GM18858 (cell line): Measurements from ENCODE around the gene LCK.

Source experiments
- ATAC-seq: cut with Tn5 transposase; IDR thresholded peaks from one replicate; pipeline ENCODE4 v1.9.1; 2021; ENCODE audit not compliant: unreplicated experiment

Gene LCK

DNA sequence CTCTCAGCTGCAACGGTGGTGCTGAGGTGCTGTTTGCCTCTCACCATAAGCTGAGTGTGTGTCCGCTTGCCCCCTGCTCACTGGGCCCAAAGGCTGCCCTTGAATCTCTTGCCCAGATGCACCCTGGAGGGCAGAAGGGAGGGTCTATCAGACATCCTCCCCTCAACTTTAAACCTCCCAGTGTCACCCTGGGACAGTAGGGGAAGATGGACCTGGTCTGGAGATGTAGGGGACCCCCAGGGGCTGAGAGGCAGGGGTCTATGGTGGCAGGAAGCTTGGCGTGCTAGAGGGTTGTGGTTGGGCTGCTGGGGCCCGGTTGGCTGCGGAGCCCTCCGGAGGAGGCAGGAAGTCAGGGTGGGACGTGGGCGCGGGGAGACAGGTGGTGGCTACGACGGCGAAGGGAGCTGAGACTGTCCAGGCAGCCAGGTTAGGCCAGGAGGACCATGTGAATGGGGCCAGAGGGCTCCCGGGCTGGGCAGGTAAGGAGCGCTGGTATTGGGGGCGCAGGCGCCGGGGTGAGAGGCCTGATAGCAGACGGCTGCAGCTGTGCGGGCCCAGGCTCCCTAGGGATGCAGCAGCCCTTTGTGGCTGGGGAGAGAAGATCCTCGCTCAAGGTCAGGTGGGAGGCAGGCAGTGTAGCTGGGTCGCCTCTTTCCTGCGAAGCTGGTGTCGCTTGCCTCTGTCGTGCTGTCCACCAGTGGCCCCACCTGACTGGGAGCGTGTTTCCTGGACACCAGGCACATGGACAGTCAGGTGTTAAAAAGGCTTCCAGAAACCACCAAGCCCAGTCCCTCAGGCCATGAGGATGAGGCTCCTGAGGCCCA is at the start of gene LCK:
TSS of gene LCK (plus strand) at position 373 of the 824 bp plus-strand sequence. CDS start 23,065 bp downstream, outside the sequence.
- ATAC-seq, result no peak

DNA sequence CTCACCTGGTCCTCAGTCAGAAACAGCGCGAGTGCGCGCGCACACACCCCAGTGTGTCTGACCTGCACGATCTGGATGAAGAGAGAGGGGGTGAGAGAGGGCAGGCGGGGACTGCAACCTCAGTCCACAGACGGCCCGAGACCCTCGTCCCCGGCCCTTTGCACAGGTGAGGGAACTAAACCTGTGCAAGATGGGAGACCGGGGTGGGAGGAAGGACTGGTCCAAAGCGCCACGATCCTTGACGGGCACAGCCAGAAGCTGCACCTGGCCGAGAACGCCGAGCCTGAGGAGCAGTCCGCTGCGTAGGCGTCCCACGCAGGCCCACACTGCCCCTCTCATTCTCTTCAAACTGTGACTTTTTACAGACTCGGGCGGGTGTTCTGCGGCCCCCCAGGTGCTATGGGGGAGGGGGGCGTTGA is 46.1 kb upstream of the LCK start:
- ATAC-seq, result no peak

DNA sequence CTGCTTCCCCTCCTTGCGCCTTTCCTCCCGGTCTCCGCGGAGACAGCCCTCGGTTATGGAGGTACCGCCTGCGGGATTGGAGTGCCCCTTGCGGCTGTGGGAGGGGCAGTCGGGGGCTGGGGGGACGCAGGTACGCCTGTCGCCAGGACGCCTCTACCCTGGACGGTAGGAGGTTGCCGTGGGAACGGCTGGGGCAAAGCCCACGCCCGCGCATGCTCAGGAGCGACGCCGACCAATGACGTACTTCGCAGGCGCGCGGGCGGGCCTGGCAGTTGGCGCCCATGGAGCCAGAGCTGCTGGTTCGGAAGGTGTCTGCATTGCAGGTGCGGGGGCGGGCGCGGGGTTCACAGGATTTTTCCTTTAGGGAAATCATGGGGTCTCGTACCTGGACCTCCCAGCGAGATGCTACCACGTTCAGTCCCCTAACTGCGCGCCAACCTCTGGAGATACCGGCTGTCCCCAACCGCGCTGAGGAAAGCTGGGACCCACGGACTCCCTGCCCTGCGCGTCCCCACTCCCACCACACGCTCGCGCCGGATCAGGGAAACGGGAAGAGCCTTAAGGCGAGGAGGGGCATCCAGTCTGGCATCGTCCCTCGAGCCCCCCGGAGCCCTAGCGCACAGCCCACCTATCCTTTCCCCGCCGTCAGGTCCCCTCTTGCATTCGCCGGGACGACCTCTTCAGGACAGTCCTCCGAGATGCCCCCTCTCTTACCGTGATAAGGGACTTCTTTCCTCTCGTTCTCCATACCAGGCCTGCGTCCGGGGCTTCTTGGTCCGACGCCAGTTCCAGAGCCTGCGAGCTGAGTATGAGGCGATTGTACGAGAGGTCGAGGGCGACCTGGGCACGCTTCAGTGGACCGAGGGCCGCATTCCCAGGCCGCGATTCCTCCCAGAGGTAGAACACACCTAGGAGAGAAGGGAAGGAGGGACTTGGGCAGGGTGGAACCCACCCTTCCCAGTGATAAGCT is 45.4 kb upstream of the LCK start, which contains the start of gene IQCC:
TSS of gene IQCC (plus strand) at position 271 of the 970 bp plus-strand sequence. CDS start at position 282, 11 bp downstream.
- no peak for ATAC-seq

DNA sequence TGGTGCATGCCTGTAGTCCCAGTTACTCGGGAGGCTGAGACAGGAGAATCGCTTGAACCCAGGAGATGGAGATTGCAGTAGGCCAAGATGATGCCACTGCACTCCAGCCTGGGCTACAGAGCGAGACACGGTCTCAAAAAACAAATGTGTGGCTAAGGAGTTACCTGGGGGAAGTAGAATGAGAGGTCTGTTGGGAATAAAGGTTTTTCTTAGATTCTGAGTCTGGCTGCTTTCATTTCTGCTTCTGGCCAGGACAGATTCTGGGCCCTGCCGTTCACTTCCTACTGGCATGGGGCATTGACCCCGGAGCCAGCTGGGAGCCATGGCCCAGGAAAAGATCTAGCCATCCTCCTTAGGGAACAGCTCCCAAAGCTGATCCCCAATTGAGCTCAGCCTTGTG is 42.6 kb upstream of the LCK start:
- ATAC-seq, result no peak

DNA sequence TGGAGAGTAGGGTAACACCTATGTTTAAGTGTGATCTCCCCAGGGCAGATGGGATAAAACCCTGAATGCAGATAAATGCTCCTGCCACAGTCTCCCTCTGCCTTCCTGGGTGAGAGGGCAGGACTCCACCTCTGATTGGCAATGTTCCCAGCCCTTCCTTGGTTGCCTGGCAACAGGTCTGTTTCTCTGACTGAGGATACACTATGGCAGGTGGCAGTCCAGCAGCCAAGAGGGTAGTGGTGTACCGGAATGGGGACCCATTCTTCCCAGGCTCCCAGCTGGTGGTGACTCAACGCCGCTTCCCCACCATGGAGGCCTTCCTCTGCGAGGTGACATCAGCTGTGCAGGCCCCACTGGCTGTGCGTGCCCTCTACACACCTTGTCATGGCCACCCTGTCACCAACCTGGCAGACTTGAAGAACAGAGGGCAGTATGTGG is 42.2 kb upstream of the LCK start, which contains the start of gene DCDC2B:
TSS of gene DCDC2B (plus strand) at position 199 of the 438 bp plus-strand sequence. CDS start at position 204, 5 bp downstream.
- no peak for ATAC-seq

DNA sequence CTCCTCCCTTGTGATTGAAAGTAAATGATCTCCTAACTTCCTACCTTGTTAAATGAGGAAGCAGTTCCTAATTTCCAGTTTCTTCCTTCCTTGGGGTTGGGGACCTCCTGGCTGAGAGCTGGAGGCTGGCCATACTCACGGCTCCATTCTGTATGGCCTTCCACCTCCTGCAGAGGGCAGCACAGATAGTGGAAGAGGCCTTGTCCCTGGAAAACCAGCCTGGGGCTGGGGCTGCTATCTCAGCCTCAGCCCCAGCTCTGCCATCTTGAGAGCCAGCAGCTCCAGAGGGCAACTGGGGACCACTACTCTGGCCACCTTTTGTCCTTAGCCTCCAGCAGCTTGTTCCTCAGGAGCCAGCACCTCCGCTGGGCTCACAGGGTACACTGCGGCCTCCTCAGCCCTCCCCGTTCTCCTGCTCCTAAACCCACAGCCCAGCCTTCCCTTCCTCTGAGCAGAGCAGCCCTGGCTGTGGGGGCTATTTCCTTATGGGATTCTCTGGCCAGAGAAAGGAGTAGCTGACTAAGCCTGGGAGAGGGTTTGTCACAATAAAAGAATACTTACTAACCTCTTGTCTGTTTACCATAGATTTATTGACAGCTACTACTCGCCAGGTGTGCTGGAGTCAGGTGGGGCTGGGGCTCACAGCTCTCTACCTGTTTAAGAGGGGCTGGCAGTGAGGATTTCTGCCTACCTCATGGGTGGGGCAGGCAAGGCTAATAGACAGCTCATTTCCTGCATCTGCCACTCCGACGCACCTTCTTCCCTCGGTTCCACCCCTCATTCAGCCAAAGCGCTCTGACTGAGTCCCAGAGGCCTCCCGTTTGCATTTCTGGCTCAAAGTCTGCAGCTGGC is 35.2 kb upstream of the LCK start:
- no peak for ATAC-seq

DNA sequence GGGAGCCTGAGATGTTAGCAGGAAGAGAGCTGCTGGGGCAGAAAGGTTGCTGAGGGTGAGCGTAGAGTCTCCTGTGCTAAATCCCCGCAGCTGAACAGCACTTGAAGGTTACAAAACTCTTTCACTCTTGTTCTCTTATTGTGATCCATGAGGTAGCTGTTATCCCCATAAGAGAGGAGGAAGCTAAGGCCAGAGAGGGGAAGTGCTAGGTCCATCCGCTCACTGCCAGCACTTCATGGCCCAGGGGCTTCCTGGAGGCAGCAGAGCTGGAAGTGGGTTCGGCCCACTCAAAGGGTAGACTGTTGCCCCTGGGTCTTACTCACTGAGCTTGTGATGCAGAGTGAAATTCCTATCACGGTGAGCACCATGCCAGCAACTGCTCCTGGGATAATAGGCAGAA is 34.5 kb upstream of the LCK start:
- ATAC-seq, result no peak

DNA sequence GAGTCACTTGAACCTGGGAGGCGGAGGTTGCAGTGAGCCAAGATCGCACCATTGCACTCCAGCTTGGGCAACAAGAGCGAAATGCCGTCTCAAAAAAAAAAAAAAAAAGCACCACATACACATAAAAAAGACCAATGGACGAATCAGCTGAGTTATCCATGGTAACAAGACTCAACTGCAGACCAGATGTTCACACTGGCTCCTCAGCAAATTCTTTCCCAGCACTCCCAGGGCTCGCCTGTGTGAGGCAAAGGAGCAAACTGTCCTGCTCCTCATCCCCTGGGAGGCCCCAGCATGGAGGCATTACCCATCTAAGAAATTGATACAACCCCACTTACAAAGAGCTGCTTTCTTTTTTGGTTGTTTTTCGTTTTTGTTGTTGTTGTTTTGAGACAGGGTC is 32.0 kb upstream of the LCK start:
- no peak for ATAC-seq

DNA sequence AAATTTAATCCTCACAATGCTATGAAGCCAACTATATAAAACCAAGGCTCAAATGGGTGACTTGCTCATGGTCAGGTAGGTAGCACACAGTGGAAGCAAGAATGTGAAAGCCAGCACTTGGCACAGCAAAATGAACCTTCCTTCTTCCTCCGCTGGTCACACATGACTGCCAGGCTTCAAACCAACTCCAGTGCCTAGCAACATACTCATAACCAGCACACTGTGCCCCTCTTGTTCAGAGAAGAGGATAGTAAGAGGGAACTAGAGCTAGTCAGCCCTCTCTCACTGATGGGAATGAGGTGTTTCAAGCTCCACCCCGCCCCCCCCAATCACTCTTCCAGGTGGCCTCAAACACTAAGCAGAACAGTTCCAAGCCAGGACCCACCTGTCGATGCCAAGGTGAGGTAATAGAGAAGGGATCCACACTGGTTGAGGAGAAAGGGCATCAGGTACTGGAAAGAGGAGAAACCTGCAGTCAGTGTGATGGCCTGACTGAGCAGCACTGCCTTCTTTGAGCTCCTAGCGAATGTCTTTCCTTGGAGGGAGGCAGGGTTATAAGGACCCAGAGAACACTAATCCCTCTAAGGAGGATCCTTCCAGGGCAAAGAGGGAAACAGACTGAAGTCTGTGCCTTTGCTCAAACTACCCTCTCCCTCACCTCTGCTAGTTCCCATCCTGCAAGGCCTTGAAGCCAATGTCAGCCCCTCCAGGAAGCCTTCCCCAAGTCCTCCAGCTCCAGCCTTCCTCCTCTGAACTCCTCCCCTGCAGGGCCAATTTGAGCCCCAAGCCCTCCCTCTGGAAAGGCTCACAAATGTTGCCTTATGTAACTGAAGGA is 30.1 kb upstream of the LCK start:
- no peak for ATAC-seq

DNA sequence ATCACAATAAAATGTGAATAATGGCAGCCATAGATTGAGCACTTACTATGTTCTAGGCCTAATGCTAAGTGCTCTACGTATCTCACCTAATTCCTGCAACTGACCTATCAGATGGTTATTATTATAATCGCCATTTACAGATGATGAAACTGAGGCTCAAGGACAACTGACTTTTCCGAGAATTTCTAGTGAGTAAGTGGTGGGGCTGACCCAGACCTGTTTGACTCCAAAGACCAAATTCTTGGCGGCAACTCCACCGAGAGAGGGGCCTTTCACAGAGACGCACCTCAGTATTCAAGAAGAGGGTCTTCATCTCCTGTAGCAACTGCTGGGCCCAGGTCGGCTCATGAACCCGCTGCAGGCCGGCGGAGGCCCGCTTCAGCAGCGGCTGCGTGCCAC is 29.5 kb upstream of the LCK start:
- no peak for ATAC-seq

DNA sequence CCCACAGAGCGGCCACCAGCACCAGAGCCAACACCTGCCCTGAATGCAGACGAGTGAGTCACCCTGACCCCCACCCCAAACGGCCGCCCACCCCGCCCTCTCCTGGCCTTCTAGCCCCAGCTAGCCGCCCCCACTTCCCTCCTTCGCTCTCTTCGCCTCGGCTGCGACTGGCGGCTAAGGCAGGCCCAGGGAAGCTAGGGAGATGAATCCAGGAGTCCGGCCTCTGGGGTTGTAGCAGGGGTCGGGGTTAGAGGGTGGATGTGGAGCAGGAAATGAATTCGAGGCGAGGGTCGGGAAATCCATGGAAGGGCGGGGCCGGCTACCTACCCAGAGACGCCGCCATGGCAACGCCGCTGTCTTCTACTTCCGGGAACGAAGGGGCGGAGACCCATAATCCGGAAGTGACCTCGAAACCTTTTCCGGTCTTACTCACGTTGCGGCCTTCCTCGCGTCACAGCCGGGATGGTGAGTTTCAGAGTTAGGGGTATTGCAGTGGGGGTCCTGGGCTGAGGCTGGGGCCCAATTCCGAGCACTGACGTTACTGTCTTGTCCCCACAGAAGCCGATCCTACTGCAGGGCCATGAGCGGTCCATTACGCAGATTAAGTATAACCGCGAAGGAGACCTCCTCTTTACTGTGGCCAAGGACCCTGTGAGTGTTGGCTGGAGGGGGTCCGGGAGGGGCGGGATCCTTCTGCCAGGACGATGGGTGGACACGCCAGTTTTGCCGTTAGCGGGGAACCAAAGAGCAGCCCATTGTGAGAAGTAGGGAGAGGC is 28.9 kb upstream of the LCK start, which contains the start of the genes EIF3I and TMEM234:
TSS of gene EIF3I (plus strand) at position 428 of the 776 bp plus-strand sequence. CDS start at position 463, 35 bp downstream.
TSS of gene TMEM234 (minus strand) at position 374 of the 776 bp plus-strand sequence. CDS start at position 343, 31 bp downstream.
- ATAC-seq, result no peak

DNA sequence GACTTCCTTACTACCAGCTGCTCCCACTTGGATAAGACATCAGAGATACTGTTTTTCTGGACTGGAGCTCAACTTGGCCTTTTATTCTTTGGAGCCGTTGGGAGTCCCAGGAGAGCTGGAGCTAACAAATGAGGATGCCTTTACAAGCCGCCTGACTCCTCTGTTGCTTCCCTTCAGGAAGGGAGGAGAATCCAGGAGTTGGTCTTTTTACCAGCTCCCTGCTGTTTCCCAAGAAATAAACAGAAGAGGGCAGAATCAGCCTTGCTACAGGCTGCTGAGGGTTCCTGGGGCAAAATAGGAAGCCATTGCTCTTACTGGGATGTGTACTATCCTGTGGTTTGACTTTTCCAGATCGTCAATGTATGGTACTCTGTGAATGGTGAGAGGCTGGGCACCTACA is 27.4 kb upstream of the LCK start:
- ATAC-seq, result no peak

DNA sequence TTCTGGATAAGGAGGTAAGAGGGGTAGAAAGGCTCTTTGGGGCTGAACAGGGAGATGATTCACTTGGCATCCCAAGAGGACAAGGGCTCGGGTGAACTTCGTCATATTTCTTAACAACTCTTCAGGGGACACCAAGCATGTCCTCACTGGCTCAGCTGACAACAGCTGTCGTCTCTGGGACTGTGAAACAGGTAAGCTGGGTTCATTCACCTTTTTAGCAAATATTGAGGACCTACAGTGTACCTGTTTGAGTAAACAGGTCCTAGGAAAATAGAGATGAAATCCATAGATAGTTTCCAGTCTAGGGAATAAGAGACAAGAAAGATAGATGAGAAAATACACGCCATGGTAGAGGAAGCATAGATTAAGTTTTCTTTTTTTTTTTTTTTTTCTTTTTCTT is 26.8 kb upstream of the LCK start:
- ATAC-seq, result no peak

DNA sequence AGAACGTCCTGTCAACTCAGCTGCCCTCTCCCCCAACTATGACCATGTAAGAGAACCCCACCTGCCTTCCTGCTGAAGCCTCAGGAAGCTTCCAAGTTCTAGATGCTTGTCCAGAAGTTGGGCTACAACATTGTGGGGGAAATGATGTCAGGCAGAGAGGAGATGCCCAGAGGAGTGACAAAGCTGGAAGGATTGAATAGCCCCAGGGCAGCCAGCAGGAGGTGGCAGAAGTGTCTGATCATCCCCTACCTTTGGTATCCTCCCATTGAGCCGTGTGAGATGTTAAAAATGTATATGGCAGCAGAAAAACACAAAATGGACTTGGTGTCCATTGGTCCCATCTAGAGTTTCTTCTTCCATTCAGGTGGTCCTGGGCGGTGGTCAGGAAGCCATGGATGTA is 22.3 kb upstream of the LCK start:
- ATAC-seq, result no peak

DNA sequence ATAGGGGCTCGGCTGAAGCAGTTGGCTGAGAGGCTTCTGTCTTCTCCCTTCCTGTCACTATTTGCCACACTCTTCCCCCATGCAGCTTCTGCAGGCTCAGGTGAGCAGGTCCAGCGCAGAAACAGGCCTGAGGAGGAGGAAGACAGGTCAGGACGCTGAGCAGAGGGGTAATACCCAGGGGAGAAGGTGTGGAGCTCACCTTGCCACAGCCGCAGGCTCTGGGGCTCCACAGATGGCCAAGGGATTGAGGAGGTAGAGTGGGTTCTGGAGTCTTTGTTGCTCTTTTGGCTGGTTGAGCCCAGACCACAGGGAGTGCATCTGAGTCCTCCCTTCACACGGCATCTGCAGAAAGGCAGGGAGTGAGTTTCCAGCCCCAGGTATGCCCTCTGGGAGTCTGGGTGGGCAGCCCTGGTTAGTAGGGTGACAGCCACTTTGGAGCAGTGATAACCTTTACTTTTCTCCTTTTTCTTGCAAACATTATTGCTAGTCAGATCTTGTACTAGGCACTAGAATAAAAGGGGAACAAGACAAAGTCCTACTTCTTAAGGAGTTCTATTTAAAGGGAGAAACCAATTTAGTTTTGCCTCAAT is 19.1 kb upstream of the LCK start:
- no peak for ATAC-seq

DNA sequence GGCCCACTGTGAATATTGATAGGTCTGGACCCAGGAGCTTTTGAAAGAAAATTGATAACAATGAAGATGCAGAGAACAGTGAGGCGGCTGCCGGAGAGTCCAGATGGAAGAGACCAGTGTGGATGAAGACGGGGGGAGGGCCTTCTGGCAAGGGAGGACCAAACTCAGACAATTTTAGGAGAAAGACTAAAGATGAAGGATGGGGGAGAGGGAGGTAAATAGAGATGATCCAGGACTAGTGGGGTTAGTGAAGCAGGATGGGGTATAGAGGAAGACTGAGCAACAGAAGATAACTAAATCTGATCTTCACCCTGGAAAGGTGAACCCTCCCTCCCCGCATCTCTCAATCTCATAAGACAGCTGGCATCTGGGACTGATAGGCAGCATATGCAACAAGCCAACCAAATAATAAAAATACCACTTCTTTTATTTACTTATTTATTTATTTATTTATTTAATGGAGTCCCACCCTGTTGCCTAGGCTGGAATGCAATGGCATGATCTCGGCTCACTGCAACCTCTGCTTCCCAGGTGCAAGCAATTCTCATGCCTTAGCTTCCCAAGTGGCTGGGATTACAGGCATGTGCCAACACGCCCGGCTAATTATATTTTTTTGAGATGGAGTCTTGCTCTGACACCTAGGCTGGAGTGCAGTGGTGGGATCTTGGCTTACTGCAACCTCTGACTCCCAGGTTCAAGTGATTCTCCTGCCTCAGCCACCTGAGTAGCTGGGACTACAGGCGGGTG is 18.3 kb upstream of the LCK start:
- no peak for ATAC-seq

DNA sequence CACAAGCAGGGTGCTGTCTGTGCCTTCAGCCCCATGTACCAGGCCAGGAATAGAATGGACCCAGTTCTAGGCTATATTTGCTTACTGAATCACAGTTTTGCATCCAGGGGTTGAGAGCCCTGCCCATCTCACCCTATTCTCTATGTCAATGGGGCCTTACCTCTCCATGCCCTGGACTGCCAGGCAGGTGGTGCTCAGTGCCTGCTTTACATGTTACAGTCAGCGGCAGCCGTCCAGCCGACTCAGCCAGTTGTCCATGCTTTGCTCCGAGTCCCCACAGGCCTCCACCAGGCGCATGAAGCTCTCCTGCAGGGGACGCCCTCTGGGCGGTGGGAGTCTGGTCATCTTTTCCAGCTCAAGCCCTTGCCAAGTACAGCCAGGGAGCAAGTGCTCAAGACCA is 16.3 kb upstream of the LCK start:
- ATAC-seq, result no peak

DNA sequence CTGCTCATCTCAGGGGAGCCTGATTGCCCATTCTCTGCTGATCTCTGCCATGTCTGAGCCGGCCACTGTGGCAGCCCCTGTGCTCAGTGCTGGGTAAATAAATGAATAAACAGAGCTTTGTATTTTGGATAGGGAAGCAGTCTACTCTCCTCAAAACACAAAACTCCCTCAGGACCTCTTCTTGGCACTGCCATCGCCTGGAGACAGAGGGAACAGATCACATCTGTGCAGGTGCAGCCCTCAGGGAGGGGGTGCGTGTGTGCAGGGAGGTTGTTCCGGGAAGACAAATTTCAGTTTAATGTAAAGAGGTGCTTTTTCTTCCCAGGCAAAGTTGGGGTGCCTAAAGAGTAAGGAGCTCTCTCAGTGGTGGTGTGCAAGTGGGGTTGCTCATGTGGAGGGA is 11.7 kb upstream of the LCK start:
- no peak for ATAC-seq
